ENCODE results near the gene KRTAP4-7.
"Not testable (repeated sequence)": the region's sequence is repeated elsewhere in the genome, so short reads cannot be mapped to it uniquely, and the experiment has no call there.

The KRTAP4-7 gene

GRCh38 chr17:41057547-41057946 lies 26.4 kb upstream of the KRTAP4-7 start:
- no peaks in the 10 kb centered on the region for H3K79me2 ChIP-seq (ENCODE audit: control insufficient read depth, insufficient read depth, low read length, poor library complexity)
- no peak overlapping the region for H3K4ac ChIP-seq (ENCODE audit: low read depth, low read length)
- H3K4me1 ChIP-seq (ENCODE audit: control insufficient read depth in 1 of 2, insufficient read depth in 2 of 2, low read length in 2 of 2) = peaks cover 3 to 6% of the 10 kb centered on the region in 2 experiments
- no peak overlapping the region for H4K12ac ChIP-seq (ENCODE audit: low read depth, low read length)
- H3K27ac ChIP-seq (ENCODE audit: low read depth, low read length) = no peak overlapping the region
- H3K4me2 ChIP-seq (ENCODE audit: low read length) = no peak overlapping the region
- H3K27me3 ChIP-seq (ENCODE audit: insufficient read depth, low read length) = no peaks in the 10 kb centered on the region
- no peak overlapping the region for H2BK5ac ChIP-seq (ENCODE audit: low read depth, low read length, poor library complexity)
- H3K14ac ChIP-seq (ENCODE audit: low read length) = no peak overlapping the region
- no peak overlapping the region for H4K91ac ChIP-seq (ENCODE audit: low read depth, low read length)
- H3K18ac ChIP-seq (ENCODE audit: low read length) = no peak overlapping the region
- H3K4me3 ChIP-seq (ENCODE audit: low read depth, low read length) = no peak overlapping the region
- no peak overlapping the region for H2BK120ac ChIP-seq (ENCODE audit: insufficient read depth, low read length, poor library complexity)
- H3K9me3 ChIP-seq (ENCODE audit: insufficient read depth, low read depth, low read length) = no peaks in the 10 kb centered on the region
- no peak overlapping the region for H2AFZ ChIP-seq (ENCODE audit: insufficient read depth, low read length, poor library complexity)
- H2BK12ac ChIP-seq (ENCODE audit: low read length) = no peak overlapping the region
- no CpG with 5 or more reads among the region's 1 CpG for WGBS (ENCODE audit: extremely low coverage, insufficient coverage, insufficient read length)
- no peak overlapping the region for H4K8ac ChIP-seq (ENCODE audit: low read depth, low read length)
- no peaks in the 10 kb centered on the region for H3K36me3 ChIP-seq (ENCODE audit: control insufficient read depth in 1 of 2, insufficient read depth in 2 of 2, low read length in 2 of 2)
- H3K23ac ChIP-seq (ENCODE audit: low read length) = no peak overlapping the region
- no peaks in the 10 kb centered on the region for H3K79me1 ChIP-seq (ENCODE audit: low read length)
- H2AK5ac ChIP-seq (ENCODE audit: low read length) = no peak overlapping the region
- H3K9ac ChIP-seq (ENCODE audit: low read length) = no peak overlapping the region
- no peak for DNase-seq

- Histone ChIP-seq H3K23ac (ENCODE audit: low read length) (no peak overlapping the region), H4K91ac (ENCODE audit: low read depth, low read length) (no peak overlapping the region), H3K9ac (ENCODE audit: low read length) (no peak overlapping the region), H3K4me2 (ENCODE audit: low read length) (no peak overlapping the region), H3K79me1 (ENCODE audit: low read length) (no peaks in the 10 kb centered on the region), H2BK120ac (ENCODE audit: insufficient read depth, low read length, poor library complexity) (no peak overlapping the region), H4K8ac (ENCODE audit: low read depth, low read length) (no peak overlapping the region), H3K18ac (ENCODE audit: low read length) (no peak overlapping the region), H2BK12ac (ENCODE audit: low read length) (no peak overlapping the region), H2BK5ac (ENCODE audit: low read depth, low read length, poor library complexity) (no peak overlapping the region), H3K27ac (ENCODE audit: low read depth, low read length) (no peak overlapping the region), H3K14ac (ENCODE audit: low read length) (no peak overlapping the region), H3K4me1 (ENCODE audit: control insufficient read depth in 1 of 2, insufficient read depth in 2 of 2, low read length in 2 of 2) (peaks cover 3 to 6% of the 10 kb centered on the region in 2 experiments), H4K12ac (ENCODE audit: low read depth, low read length) (no peak overlapping the region), H2AFZ (ENCODE audit: insufficient read depth, low read length, poor library complexity) (no peak overlapping the region), H3K36me3 (ENCODE audit: control insufficient read depth in 1 of 2, insufficient read depth in 2 of 2, low read length in 2 of 2) (no peaks in the 10 kb centered on the region), H3K27me3 (ENCODE audit: insufficient read depth, low read length) (no peaks in the 10 kb centered on the region), H3K4ac (ENCODE audit: low read depth, low read length) (no peak overlapping the region), H3K79me2 (ENCODE audit: control insufficient read depth, insufficient read depth, low read length, poor library complexity) (no peaks in the 10 kb centered on the region), H3K4me3 (ENCODE audit: low read depth, low read length) (no peak overlapping the region), H2AK5ac (ENCODE audit: low read length) (no peak overlapping the region), H3K9me3 (ENCODE audit: insufficient read depth, low read depth, low read length) (no peaks in the 10 kb centered on the region)
- WGBS (ENCODE audit: extremely low coverage, insufficient coverage, insufficient read length) = no CpG with 5 or more reads among the region's 5 CpGs
- no peak for DNase-seq
Observed at GRCh38 chr17:41058741-41059140, 25.2 kb upstream of the KRTAP4-7 start.

DNA sequence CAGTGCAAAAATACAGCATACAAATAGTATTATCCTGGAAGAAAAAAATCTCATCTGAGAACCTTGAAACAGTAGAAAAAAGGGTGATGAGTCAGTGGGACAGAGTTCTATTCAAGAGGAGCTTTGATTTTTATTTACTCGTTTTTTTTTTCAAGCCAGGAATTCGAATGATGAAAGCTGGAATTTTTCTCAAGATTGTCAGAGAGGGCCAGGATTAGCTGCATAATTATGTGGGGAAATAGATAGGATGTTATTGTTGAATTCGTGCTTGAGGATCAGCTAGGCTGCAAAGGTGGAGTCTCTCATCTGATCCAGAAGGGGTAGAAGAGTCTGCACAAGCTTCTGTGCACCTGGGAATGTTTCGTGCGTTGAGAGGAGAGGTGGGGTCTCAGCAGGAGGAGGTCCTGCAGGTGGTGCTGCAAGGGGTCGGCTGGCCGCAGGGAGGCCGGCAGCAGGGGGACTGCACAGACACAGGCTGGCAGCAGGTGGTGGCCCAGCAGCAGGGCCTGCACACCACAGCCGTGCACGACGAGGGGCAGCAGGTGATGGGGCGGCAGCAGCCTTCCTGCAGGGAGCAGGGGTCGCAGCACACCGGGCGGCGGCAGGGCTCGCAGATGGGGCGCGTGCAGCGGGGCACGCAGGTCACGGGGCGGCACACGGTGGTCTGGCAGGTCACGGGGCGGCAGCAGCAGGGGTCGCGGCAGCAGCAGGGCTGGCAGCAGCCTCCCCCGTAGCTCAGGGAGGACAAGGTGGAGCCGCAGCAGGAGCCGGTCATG lies 24.5 kb upstream of the KRTAP4-7 start:
- H2BK12ac ChIP-seq (ENCODE audit: low read length); H4K12ac ChIP-seq (ENCODE audit: low read depth, low read length); H3K79me1 ChIP-seq (ENCODE audit: low read length); H3K18ac ChIP-seq (ENCODE audit: low read length); H3K27me3 ChIP-seq (ENCODE audit: insufficient read depth, low read length); H3K4me3 ChIP-seq (ENCODE audit: low read depth, low read length); H3K36me3 ChIP-seq (ENCODE audit: control insufficient read depth in 1 of 2, insufficient read depth in 2 of 2, low read length in 2 of 2); H3K4me1 ChIP-seq (ENCODE audit: control insufficient read depth in 1 of 2, insufficient read depth in 2 of 2, low read length in 2 of 2); H4K8ac ChIP-seq (ENCODE audit: low read depth, low read length); H2AK5ac ChIP-seq (ENCODE audit: low read length); H3K23ac ChIP-seq (ENCODE audit: low read length); H3K9me3 ChIP-seq (ENCODE audit: insufficient read depth, low read depth, low read length); H2BK5ac ChIP-seq (ENCODE audit: low read depth, low read length, poor library complexity); H3K79me2 ChIP-seq (ENCODE audit: control insufficient read depth, insufficient read depth, low read length, poor library complexity); H3K4ac ChIP-seq (ENCODE audit: low read depth, low read length); H2AFZ ChIP-seq (ENCODE audit: insufficient read depth, low read length, poor library complexity); H3K27ac ChIP-seq (ENCODE audit: low read depth, low read length); H3K4me2 ChIP-seq (ENCODE audit: low read length); H3K9ac ChIP-seq (ENCODE audit: low read length): not testable (repeated sequence)
- Histone ChIP-seq H2BK120ac (ENCODE audit: insufficient read depth, low read length, poor library complexity) (peak overlapping the region; percentile 51), H4K91ac (ENCODE audit: low read depth, low read length) (peak overlapping the region; percentile 48), H3K14ac (ENCODE audit: low read length) (peak overlapping the region; percentile 70)
- WGBS (ENCODE audit: extremely low coverage, insufficient coverage, insufficient read length) = no CpG with 5 or more reads among the region's 31 CpGs
- peak in 1 of 2 donors; percentile 87 for DNase-seq

DNA sequence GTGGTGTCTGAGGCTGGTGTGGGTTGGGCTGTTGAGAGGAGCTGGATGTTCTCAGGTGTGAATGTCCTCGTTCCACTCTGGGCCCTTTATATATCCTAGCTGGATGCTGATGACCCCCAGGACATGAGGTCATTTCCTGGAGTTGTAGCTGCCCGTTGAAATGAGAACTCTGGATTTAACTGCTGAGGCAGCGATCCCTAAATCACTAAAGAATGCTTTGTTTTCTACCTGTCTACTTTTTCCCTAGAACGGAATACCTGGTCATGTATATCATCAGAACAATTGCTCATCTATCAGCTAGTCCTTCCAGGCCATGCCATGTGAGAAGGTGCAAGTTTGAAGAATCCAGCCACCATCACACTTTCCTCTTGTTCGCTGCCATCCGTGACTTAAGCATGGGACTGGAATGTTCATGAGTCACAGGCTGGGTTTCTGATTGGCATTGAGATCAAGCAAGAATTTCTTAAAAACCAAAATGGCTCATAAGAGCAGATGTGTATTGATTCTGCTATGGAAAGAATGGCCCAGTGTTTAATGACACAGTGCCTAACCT lies 23.8 kb upstream of the KRTAP4-7 start, which contains the start of gene KRTAP2-3:
Gene KRTAP2-3, minus strand, starts transcription at position 63 of the 553 bp plus-strand sequence. CDS start 64 bp downstream, outside the sequence.
- no peak within 1 kb of the TSS for H2AK5ac ChIP-seq (ENCODE audit: low read length)
- no CpG with 5 or more reads among the region's 6 CpGs for whole genome bisulfite sequencing (ENCODE audit: extremely low coverage, insufficient coverage, insufficient read length)

More for the DNA sequence above, 23.8 kb upstream of the KRTAP4-7 start, which contains the start of gene KRTAP2-3:
- H4K91ac ChIP-seq (ENCODE audit: low read depth, low read length) = peak within 1 kb of the TSS; percentile 48
- H3K18ac ChIP-seq (ENCODE audit: low read length) = no peak within 1 kb of the TSS
- no peak within 1 kb of the TSS for H2AFZ ChIP-seq (ENCODE audit: insufficient read depth, low read length, poor library complexity)
- peak; percentile 89 to 96 for DNase-seq
- H3K23ac ChIP-seq (ENCODE audit: low read length) = no peak within 1 kb of the TSS
- no peak within 1 kb of the TSS for H3K4me2 ChIP-seq (ENCODE audit: low read length)
- no peak within 1 kb of the TSS for H4K8ac ChIP-seq (ENCODE audit: low read depth, low read length)
- no peak within 1 kb of the TSS for H3K4ac ChIP-seq (ENCODE audit: low read depth, low read length)
- H2BK120ac ChIP-seq (ENCODE audit: insufficient read depth, low read length, poor library complexity) = peak within 1 kb of the TSS; percentile 51
- no peak within 1 kb of the TSS for H3K27ac ChIP-seq (ENCODE audit: low read depth, low read length)
- no peaks in the 10 kb centered on the region for H3K9me3 ChIP-seq (ENCODE audit: insufficient read depth, low read depth, low read length)
- H3K36me3 ChIP-seq (ENCODE audit: control insufficient read depth in 1 of 2, insufficient read depth in 2 of 2, low read length in 2 of 2) = no peaks in the 10 kb centered on the region
- peaks cover 3 to 6% of the 10 kb centered on the region in 2 experiments for H3K4me1 ChIP-seq (ENCODE audit: control insufficient read depth in 1 of 2, insufficient read depth in 2 of 2, low read length in 2 of 2)
- no peak within 1 kb of the TSS for H2BK12ac ChIP-seq (ENCODE audit: low read length)
- no peak within 1 kb of the TSS for H2BK5ac ChIP-seq (ENCODE audit: low read depth, low read length, poor library complexity)
- no peaks in the 10 kb centered on the region for H3K79me2 ChIP-seq (ENCODE audit: control insufficient read depth, insufficient read depth, low read length, poor library complexity)
- no peak within 1 kb of the TSS for H4K12ac ChIP-seq (ENCODE audit: low read depth, low read length)
- H3K27me3 ChIP-seq (ENCODE audit: insufficient read depth, low read length) = no peaks in the 10 kb centered on the region
- no peak within 1 kb of the TSS for H3K4me3 ChIP-seq (ENCODE audit: low read depth, low read length)
- H3K9ac ChIP-seq (ENCODE audit: low read length) = no peak within 1 kb of the TSS
- no peaks in the 10 kb centered on the region for H3K79me1 ChIP-seq (ENCODE audit: low read length)
- peak within 1 kb of the TSS; percentile 70 for H3K14ac ChIP-seq (ENCODE audit: low read length)
